ENCODE measurements around the gene CHDH.
A peak's percentile ranks its signal among the peaks of the same experiment; 100 is the strongest.

Gene CHDH

GRCh38 chr3:53776494-53777101, 69.6 kb downstream of the CHDH start:
- TF ChIP-seq YY1 (IDR thresholded peaks at IDR 0.05; ENCODE audit: low read depth) = no peak
- TF ChIP-seq EGR1 (IDR thresholded peaks at IDR 0.05) = 0 out of 2 replicates have a peak, but pooled peaks have one; percentile 10

DNA sequence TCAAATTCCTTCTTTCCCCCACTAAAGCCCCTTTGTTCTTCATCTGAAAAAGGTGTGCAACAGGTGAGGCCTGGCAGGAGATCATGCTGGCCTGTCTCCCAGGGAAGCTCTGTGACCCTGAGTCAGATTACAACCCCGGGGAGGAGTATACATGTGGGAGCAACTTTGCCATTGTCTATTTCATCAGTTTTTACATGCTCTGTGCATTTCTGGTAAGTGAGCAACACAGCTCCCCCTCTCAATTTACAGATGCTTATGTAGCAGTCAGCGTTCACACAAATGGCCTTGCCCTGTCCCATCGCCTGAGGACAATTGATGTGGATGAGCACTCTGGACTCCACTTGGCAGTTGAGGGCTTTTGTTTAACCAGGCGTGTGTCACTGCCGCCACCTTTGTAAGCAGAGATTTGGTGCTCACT, 70.4 kb downstream of the CHDH start:
- TF ChIP-seq, protein P1, sequence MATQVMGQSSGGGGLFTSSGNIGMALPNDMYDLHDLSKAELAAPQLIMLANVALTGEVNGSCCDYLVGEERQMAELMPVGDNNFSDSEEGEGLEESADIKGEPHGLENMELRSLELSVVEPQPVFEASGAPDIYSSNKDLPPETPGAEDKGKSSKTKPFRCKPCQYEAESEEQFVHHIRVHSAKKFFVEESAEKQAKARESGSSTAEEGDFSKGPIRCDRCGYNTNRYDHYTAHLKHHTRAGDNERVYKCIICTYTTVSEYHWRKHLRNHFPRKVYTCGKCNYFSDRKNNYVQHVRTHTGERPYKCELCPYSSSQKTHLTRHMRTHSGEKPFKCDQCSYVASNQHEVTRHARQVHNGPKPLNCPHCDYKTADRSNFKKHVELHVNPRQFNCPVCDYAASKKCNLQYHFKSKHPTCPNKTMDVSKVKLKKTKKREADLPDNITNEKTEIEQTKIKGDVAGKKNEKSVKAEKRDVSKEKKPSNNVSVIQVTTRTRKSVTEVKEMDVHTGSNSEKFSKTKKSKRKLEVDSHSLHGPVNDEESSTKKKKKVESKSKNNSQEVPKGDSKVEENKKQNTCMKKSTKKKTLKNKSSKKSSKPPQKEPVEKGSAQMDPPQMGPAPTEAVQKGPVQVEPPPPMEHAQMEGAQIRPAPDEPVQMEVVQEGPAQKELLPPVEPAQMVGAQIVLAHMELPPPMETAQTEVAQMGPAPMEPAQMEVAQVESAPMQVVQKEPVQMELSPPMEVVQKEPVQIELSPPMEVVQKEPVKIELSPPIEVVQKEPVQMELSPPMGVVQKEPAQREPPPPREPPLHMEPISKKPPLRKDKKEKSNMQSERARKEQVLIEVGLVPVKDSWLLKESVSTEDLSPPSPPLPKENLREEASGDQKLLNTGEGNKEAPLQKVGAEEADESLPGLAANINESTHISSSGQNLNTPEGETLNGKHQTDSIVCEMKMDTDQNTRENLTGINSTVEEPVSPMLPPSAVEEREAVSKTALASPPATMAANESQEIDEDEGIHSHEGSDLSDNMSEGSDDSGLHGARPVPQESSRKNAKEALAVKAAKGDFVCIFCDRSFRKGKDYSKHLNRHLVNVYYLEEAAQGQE (IDR thresholded peaks at IDR 0.05; ENCODE audit: low read depth) = no peak
- TF ChIP-seq CEBPB (IDR thresholded peaks at IDR 0.05) (no peak), RAD21 (IDR thresholded peaks at IDR 0.05; ENCODE audit: low read depth) (no peak), NFIC (IDR thresholded peaks at IDR 0.05) (no peak), TAF1 (IDR thresholded peaks at IDR 0.05; ENCODE audit: low read depth) (no peak), ZBTB7A (IDR thresholded peaks at IDR 0.05; ENCODE audit: low read depth) (no peak)

GRCh38 chr3:53775018-53775417, 71.2 kb downstream of the CHDH start:
- TF ChIP-seq EGR1 (IDR thresholded peaks at IDR 0.05) (no peak), CEBPB (IDR thresholded peaks at IDR 0.05) (no peak), EP300 (IDR thresholded peaks at IDR 0.05; ENCODE audit: borderline replicate concordance) (no peak), YY1 (IDR thresholded peaks at IDR 0.05; ENCODE audit: low read depth) (no peak), MAX (IDR thresholded peaks at IDR 0.05) (no peak), CREB1 (IDR thresholded peaks at IDR 0.05; ENCODE audit: low read depth) (no peak), RAD21 (IDR thresholded peaks at IDR 0.05; ENCODE audit: low read depth) (no peak), FOXM1 (IDR thresholded peaks at IDR 0.05; ENCODE audit: borderline replicate concordance, low read depth) (no peak), TCF12 (IDR thresholded peaks at IDR 0.05; ENCODE audit: low read depth) (no peak), NFIC (IDR thresholded peaks at IDR 0.05) (no peak), ZBTB7A (IDR thresholded peaks at IDR 0.05; ENCODE audit: low read depth) (no peak), TAF1 (IDR thresholded peaks at IDR 0.05; ENCODE audit: low read depth) (no peak), USF1 (IDR thresholded peaks at IDR 0.05) (no peak), TEAD4 (IDR thresholded peaks at IDR 0.05) (no peak)
- TF ChIP-seq, protein P1 (IDR thresholded peaks at IDR 0.05; ENCODE audit: low read depth) = no peak

DNA sequence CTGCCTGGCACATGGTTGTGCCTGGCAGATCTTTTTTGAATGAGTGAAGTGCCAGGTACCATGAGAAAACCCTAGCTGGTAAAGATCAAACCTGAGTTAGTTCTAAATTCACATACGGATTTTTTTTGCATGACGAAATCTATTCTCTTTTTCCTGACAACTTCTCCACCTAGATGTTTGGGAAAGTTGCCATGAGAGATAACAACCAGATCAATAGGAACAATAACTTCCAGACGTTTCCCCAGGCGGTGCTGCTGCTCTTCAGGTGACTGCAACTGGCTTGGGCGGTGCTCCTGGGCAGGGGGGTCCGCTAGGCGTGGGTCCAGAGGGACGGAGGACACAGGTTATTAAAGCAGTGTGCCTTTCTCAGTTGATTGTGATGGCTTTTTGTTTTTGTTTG, 71.8 kb downstream of the CHDH start:
- TF ChIP-seq RAD21 (IDR thresholded peaks at IDR 0.05; ENCODE audit: low read depth) (no peak), ZBTB7A (IDR thresholded peaks at IDR 0.05; ENCODE audit: low read depth) (no peak), TEAD4 (IDR thresholded peaks at IDR 0.05) (no peak), FOXM1 (IDR thresholded peaks at IDR 0.05; ENCODE audit: borderline replicate concordance, low read depth) (no peak), CEBPB (IDR thresholded peaks at IDR 0.05) (no peak), TCF12 (IDR thresholded peaks at IDR 0.05; ENCODE audit: low read depth) (no peak), TAF1 (IDR thresholded peaks at IDR 0.05; ENCODE audit: low read depth) (no peak), YY1 (IDR thresholded peaks at IDR 0.05; ENCODE audit: low read depth) (no peak), EGR1 (IDR thresholded peaks at IDR 0.05) (no peak), MAX (IDR thresholded peaks at IDR 0.05) (no peak), NFIC (IDR thresholded peaks at IDR 0.05) (no peak), CREB1 (IDR thresholded peaks at IDR 0.05; ENCODE audit: low read depth) (no peak), USF1 (IDR thresholded peaks at IDR 0.05) (no peak), EP300 (IDR thresholded peaks at IDR 0.05; ENCODE audit: borderline replicate concordance) (no peak)
- TF ChIP-seq, protein P1 (IDR thresholded peaks at IDR 0.05; ENCODE audit: low read depth) = no peak
